Frontal cortex (tissue), 4 donors: Measurements from ENCODE around the gene IFNL2. TPM values are rescaled to one million over a fixed set of nuclear protein-coding genes. Genes with fewer than 3 reads are reported as not detected.
"Not testable (repeated sequence)": the region's sequence is repeated elsewhere in the genome, so short reads cannot be mapped to it uniquely, and the experiment has no call there.

Experiments
- DNase-seq, 2 donors: peaks; one replicate each; pipeline ENCODE4 v3.0.0; 2012; ENCODE audit warnings: low spot score in 2 of 2
- FAIRE-seq: peaks from 2 replicates; lab custom pipeline; 2012; peaks lifted over from hg19 to GRCh38; lab: Jason Lieb, UNC
- total RNA-seq: library from RNA; depleted of rRNA; stranded (reverse); fragments of >200 nt; gene quantifications from one replicate; pipeline ENCODE4 v1.2.3, GENCODE V29; 2014
- donor health status: control.
- donor health status: control.
- donor health status: control.

Gene IFNL2
- not detected for total RNA-seq

DNA sequence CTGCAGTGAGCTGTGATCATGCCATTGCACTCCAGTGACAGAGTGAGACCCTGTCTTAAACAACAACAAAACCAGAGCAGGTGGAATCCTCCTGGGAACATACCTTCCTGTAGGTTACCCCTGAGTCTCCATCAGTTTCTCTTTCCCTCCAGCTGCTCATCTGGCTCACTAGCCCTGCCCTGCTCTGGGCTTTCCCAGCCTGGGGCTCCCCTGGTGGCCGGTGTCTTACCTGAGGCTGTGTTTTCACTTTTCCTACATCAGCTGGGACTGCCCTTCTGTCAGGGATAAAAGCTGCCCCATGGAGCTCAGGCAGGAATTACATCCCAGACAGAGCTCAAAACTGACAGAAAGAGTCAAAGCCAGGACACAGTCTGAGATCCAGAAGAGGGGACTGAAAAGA lies at the start of gene IFNL2:
IFNL2 (plus strand) TSS at position 312 of the 400 bp plus-strand sequence. CDS start 173 bp downstream, outside the sequence.
- FAIRE-seq, DNase-seq: not testable (repeated sequence)

DNA sequence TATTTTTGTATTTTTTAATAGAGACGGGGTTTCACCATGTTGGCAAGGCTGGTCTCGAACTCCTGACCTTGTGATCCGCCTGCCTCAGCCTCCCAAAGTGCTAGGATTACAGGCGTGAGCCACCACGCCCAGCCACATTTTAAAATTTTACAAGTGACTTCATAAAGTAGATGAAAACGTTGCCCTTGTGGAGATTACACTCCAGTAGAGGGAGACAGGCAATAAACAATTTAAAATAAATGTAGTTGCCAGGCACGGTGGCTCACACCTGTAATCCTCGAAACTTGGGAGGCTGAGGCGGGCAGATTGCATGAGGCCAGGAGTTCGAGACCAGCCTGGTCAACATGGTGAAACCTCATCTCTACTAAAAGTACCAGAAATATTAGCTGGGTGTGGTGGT lies 49.1 kb upstream of the IFNL2 start:
- DNase-seq, FAIRE-seq: not testable (repeated sequence)

DNA sequence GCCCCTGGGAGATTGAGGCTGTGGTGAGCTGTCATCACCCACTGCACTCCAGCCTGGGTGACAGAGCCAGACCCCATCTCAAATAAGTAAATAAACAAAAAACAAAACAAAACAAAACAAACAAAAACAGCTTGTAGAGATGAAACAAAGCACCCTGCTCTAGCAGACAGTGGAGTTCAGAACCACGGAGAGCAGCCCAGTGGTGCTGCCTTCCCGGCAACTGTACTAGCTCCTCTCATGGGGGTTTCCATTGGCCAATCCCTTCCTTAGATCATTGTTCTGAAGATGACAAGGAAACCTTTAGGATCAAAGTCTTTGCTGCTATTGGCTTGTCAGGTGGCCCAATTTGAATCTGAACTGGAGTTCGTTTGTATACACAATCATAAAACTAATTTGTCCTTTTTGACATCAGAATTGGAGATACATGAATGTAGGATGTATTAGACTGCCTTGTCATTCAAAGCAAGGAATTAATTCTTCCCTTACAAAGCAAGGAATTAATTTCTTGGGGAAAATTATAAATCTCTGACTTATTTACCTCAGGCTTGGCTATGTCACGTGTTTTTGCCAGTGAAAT lies 44.4 kb upstream of the IFNL2 start:
- DNase-seq (no peak), FAIRE-seq (no peak)

DNA sequence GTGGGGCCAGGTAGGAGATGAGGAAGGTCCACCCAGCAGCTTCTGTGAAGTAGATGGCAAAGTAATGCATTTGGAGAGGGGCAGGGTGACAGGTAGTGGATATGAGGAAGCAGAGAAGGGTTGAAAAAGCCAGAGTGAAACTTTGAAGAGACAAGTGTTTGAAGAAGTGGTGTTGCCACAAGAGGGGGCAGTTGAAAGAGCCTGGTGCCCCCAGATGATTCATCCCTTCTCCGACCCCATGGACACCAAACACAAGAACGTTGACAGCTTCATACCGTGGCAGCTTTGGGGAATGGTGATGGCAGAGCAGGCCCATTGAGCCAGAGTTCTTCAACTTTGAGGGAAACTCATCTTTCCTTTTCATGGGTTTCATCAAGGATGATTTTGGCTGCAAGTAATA lies 43.3 kb upstream of the IFNL2 start:
- no peak for FAIRE-seq
- no peak for DNase-seq

DNA sequence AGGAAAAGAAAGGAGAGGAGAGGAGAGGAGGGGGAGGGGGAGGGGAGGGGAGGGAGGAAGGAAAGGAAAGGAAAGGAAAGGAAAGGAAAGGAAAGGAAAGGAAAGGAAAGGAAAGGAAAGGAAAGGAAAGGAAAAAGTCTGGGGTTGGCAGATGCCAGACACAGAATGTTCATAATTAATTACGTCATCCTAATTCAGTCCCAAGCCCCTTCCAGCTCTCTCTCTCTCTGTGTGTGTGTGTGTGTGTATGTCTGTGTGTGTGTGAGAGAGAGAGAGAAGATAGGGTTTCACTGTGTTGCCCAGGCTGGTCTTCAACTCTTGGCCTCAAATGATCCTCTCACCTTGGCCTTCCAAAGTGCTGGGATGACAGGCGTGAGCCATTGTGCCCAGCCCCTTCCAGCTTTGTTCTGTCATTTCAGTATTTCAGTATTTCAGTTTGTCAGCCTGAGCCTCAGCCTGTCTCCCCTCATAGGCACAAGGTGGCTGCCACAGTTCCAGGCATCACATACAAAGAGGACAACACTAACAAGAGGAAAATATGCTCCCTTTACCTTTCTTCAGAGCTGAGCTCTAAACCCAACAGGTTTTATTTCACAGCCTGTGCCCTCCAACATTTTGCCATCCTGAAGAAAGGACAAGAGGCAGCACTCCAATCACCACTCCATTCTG lies 38.0 kb upstream of the IFNL2 start:
- no peak for DNase-seq
- FAIRE-seq = no peak

DNA sequence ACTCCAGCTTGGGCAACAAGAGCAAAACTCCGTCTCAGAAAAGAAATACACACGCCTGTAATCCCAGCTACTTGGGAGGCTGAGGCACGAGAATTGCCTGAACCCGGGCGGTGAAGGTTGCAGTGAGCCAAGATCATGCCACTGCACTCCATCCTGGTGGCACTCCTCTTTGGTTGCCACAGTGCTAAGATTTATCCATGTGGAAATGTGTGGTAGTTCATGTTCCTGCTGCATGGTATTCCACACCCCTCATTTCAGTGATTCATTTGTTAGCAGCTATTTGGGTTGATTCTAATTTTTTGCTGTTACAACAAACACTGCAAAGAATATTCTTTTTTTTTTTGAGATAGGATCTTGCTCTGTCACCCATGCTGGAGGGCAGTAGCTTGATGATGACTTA lies 35.5 kb upstream of the IFNL2 start:
- DNase-seq (no peak), FAIRE-seq (no peak)

DNA sequence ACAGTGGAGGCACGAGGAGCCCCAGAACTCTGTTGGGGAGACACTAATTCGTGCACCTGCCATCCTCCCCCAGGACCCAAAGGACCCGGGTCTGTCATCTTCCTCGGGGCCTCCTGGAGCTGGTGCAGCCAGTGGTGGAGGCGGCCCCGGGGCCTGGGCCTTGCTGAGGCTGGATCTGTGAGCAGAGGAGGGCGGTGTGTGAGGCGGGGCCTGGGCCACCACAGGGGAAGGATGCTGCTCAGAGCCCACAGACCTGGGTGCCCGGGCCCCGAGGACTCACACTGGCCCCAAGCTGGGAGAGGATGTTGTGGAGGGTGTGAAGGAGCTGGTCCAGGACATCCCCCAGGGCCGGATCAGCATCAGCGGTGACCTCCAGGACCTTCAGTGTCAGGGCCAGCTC lies 31.7 kb upstream of the IFNL2 start:
- FAIRE-seq (no peak), DNase-seq (no peak)

DNA sequence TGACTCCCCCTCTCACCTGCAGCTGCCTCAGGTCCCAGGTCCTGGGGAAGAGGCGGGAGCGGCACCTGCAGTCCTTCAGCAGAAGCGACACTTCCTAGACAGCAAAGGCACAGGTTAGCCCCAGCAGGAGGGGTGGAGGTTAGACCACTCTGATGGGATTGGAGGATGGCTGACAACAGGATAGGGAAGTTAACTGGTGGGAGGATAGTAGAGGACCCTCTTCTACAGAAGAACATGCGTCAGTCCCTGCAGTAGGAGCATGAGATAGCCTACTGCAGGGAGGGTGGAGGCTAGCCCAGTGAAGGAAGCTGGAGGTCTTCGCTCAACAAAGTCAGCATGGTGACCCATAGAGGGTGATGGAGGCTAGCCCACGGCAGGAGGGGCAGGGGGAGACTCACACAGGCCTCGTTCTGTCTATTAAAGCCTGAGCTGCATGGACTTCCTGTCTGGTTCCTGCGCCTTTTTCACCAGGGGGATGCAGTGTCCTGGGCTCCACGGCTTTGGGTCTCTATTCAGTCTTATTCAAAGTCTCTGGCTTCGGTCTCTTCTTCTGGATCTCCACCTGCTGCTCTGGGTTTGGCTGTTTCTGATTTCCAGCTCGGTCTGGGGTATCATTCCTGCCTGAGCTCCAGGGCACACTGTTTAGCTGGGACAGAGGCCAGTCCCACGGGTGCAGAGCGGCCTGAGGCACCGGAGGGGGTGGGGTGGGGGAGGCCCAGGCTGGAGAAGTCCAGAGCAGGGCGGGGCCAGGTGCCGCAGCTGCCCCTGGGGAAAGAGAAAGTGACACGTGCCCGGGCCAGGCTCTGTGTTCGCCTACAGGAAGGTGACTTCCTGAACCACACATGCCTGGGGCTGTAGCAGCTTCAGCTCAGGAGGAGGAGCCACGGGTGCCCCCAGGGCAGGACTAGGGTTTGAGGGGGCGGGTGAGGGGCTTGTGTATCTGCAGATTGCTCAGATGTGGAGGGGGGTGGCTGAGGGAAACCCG lies 30.7 kb upstream of the IFNL2 start:
- no peak for FAIRE-seq
- no peak for DNase-seq

DNA sequence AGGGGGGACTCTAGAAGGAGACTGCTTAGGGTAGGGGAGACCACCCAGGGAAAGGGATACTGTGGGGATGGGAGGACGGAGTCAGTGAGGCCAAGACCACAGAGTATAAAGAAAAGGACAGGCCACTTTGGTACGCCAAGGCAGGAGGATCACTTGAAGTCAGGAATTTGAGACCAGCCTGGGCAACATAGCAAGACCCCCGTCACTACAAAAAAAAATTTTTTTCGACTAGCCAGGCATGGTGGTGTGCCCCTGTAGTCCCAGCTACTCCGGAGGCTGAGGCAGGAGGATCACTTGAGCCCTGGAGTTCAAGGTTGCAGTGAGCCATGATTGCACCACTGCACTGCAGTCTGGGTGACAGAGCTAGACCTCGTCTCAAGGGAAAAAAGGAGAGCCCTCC lies 30.0 kb upstream of the IFNL2 start:
- no peak for DNase-seq
- FAIRE-seq = no peak

DNA sequence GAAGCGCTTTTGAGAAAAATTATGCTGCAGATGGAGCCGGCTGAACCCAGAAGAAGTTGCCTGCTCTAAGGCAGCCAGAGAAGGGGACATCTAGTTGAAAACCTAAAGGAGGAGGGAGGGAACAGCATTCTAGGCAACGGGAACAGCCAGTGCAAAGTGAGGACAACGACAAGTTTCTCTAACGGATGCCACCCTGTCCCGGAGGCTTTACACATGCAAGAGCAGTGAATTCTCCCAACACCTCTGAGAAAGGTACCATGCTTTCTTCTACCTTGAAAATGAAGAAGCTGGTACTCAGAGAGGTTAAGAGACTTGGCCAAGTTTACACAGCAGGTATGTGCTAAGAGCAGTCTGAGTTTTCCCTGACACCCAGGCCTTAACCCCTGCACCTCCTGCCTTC lies 29.3 kb upstream of the IFNL2 start:
- DNase-seq (no peak), FAIRE-seq (no peak)

DNA sequence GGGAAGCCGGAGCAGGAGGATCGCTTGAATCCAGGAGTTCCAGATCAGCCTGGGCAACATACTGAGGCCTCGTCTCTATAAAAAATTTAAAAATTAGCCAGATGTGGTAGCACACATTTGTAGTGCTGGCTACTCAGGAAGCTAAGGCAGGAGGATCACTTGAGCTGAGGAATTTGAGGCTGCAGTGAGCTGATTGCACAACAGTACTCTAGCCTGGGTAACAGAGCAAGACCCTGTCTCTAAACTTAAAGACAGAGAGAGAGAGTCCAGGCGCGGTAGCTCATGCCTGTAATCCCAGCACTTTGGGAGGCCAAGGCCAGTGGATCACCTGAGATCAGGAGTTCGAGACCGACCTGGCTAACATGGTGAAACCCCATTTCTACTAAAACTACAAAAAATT lies 27.8 kb upstream of the IFNL2 start:
- FAIRE-seq (no peak), DNase-seq (no peak)

DNA sequence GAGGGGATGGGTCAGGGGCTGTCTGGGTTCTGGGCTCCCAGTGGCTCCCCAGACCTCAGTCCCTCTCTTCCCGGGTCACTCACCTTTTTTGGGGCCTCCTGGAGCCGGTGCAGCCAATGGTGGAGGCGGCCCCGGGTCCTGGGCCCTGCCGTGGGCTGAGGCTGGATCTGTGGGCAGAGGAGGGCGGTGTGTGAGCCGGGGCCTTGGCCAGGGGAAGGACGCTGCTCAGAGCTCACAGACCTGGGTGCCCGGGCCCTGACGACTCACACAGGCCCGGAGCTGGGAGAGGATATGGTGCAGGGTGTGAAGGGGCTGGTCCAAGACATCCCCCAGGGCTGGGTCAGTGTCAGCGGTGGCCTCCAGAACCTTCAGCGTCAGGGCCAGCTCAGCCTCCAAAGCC lies 24.5 kb upstream of the IFNL2 start:
- DNase-seq, FAIRE-seq: not testable (repeated sequence)

DNA sequence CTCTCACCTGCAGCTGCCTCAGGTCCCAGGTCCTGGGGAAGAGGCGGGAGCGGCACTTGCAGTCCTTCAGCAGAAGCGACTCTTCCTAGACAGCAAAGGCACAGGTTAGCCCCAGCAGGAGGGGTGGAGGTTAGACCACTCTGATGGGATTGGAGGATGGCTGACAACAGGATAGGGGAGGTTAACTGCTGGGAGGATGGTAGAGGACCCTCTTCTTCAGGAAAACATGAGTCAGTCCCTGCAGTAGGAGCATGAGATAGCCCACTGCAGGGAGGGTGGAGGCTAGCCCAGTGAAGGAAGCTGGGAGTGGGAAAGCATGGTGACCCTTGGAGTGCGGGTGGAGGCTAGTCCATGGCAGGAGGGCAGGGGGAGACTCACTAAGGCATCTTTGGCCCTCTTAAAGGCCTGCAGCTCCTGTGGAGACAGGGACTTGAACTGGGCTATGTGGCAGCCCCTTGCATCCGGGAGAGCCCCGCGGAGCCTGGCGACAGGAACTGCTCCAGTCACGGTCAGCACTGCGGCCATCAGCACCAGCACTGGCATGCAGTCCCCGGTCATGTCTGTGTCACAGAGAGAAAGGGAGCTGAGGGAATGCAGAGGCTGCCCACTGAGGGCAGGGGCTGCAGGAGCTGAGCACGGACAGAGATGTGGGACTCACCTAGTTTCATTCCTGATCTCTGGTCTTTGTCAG lies 23.6 kb upstream of the IFNL2 start, which contains the start of gene IFNL3:
IFNL3 (minus strand) TSS at position 597 of the 691 bp plus-strand sequence; CDS start at position 558, 39 bp downstream.
- not testable (repeated sequence) for FAIRE-seq, DNase-seq

DNA sequence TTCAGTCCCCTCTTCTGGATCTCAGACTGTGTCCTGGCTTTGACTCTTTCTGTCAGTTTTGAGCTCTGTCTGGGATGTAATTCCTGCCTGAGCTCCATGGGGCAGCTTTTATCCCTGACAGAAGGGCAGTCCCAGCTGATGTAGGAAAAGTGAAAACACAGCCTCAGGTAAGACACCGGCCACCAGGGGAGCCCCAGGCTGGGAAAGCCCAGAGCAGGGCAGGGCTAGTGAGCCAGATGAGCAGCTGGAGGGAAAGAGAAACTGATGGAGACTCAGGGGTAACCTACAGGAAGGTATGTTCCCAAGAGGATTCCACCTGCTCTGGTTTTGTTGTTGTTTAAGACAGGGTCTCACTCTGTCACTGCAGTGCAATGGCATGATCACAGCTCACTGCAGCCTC lies 23.0 kb upstream of the IFNL2 start:
- not testable (repeated sequence) for FAIRE-seq

DNA sequence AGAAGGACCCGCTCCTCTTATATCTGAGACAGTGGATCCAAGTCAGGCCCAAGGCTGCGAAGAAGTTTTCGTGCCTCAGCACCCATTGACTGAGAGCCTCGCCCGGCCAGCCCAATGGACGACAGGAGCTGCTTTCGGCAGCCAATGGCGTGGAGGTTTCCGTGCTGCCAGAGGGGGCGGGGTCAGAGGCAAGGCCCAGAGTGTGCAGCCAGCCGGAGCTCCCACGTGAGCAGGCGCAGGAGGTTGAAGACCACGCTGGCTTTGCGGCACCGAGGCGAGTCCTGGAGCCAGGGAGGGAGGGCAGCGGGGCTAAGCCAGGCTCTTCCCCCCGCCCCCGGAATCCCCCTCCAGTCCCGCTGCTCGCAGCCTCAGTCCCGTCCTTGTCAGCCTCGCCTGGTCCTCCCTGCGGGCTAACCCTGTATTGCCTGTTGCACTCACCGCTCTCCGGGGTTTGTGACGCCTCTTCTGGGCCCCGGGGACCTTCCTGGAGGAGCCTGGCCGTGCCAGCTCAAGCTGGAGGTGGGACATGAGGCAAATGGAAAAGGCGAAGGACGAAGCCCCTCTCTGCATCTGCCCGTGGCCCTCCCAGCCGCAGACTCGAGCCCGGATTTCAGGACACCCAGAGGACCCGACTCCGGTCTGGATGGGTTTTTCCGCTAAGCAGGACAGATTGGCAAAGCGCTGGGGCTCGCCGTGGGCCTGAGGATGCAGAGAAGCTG lies 21.1 kb upstream of the IFNL2 start:
- DNase-seq (peak in 1 of 2 donors; percentile 45), FAIRE-seq (no peak)

More for the DNA sequence above, 23.0 kb upstream of the IFNL2 start:
- not testable (repeated sequence) for DNase-seq

DNA sequence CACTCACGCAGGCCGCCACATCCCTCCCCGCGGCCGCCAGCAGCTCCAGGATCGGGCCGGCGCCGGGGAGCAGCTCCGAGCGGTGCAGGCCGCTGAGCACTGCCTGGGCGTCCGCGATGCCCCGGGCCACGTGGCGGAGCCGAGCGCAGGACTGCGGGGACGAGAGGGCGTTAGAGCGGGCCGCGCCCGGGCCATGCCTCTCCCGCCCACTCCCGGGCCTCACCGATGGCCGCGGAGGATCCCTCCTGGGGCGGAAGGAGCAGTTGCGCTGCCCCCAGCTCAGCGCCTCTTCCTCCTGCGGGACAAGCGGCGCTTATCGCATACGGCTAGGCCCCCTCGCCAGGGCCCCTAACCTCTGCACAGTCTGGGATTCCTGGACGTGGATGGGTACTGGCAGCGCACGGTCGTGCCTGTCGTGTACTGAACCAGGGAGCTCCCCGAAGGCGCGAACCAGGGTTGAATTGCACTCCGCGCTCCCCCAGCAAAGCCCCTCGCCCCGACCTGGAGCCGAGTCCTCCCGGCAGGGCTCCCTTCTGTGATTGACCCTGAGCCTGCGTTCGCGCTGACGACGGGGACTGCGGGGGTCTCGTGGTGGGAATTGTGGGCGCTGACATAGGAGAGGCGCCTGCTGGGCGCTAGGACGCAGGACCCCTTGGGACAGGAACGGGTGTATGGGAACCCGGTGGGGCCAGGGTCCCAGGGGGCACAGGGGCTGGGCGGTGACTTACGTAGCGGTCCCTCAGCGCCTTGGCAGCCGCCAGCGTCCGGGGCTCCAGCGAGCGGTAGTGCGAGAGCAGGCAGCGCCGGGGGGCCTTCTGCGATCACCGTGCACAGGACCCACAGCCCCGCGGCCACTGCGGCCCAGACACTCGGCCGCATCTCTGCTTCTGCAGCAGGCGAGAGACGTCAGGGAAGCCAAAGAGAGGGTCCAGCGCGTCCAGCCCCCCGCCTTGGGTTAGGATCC lies 20.2 kb upstream of the IFNL2 start:
- FAIRE-seq = no peak
- peak in 1 of 2 donors; percentile 55 for DNase-seq

DNA sequence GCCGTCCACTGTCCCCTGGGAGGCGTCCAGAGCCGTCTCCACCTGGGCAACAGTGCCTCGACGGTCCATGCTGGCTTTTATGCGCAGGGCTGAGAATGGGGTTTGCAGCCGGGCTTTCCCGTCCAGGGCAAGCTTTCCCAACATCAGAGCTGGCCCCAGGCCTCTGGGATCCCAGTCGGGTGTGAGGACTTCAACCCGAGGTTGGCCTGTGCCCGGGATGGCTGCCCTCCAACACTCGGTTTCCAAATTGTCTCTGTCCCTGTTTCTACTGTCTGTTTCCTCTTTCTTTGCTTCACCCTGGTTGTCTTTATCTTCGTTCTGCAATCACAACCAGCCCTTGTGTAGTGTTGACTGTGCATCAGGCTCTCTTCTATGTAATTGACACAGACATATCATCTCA lies 19.4 kb upstream of the IFNL2 start, which contains the start of gene IFNL4:
IFNL4 (minus strand) TSS at position 51 of the 400 bp plus-strand sequence.
- DNase-seq (no peak), FAIRE-seq (no peak)

DNA sequence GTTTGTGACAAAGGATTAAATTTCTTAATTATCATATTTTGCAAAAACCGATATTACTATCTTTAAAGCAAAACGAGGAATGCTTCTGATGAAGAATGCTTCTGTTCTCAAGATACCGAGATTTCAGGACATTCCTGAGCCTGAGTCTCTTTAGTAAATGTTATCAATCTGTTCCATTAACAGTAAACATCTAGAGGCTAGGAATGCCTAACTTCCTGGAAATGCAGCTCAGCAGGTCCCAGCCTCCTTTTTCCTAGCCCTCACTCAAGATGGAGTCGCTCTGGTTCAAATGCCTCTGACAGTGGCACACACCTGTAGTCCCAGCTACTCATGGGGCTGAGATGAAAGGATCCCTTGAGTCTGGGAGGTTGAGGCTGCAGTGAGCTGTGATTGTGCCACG lies 17.1 kb upstream of the IFNL2 start:
- DNase-seq (no peak), FAIRE-seq (no peak)
